ENCODE measurements around the gene EFHD1.
"Not testable (repeated sequence)": the region's sequence is repeated elsewhere in the genome, so short reads cannot be mapped to it uniquely, and the experiment has no call there.

Gene EFHD1

GRCh38 chr2:232688201-232688600 lies 54.8 kb downstream of the EFHD1 start:
- DNase-seq, result no peak
- Histone ChIP-seq H3K27ac (ENCODE audit: insufficient read depth, low read length, poor library complexity, severe bottlenecking) (no peak overlapping the region), H3K9me3 (ENCODE audit: control insufficient read depth, low read length) (no peaks in the 10 kb centered on the region), H3K4me1 (ENCODE audit: control insufficient read depth, insufficient read depth, low read length, poor library complexity, severe bottlenecking) (no peaks in the 10 kb centered on the region), H3K4me3 (ENCODE audit: insufficient read depth, low read depth, low read length, poor library complexity, severe bottlenecking) (no peak overlapping the region), H3K36me3 (ENCODE audit: control insufficient read depth, insufficient read depth, low read length) (no peaks in the 10 kb centered on the region), H3K27me3 (replicated peaks; ENCODE audit: control insufficient read depth, insufficient read depth, low read length, poor library complexity, severe bottlenecking) (no peaks in the 10 kb centered on the region)

- no peaks in the 10 kb centered on the region for H3K9me3 ChIP-seq (ENCODE audit: control insufficient read depth, low read length)
- DNase-seq, result no peak
- H3K4me3 ChIP-seq (ENCODE audit: insufficient read depth, low read depth, low read length, poor library complexity, severe bottlenecking), result no peak overlapping the region
- H3K36me3 ChIP-seq (ENCODE audit: control insufficient read depth, insufficient read depth, low read length), result no peaks in the 10 kb centered on the region
- H3K27ac ChIP-seq (ENCODE audit: insufficient read depth, low read length, poor library complexity, severe bottlenecking), result no peak overlapping the region
- no peaks in the 10 kb centered on the region for H3K4me1 ChIP-seq (ENCODE audit: control insufficient read depth, insufficient read depth, low read length, poor library complexity, severe bottlenecking)
- H3K27me3 ChIP-seq (replicated peaks; ENCODE audit: control insufficient read depth, insufficient read depth, low read length, poor library complexity, severe bottlenecking), result no peaks in the 10 kb centered on the region
Measured at GRCh38 chr2:232689152-232689910, 55.9 kb downstream of the EFHD1 start.

- not testable (repeated sequence) for H3K27ac ChIP-seq (ENCODE audit: insufficient read depth, low read length, poor library complexity, severe bottlenecking); H3K4me1 ChIP-seq (ENCODE audit: control insufficient read depth, insufficient read depth, low read length, poor library complexity, severe bottlenecking)
Measured at GRCh38 chr2:232691117-232691516, 57.7 kb downstream of the EFHD1 start.

GRCh38 chr2:232693344-232693743 lies 59.9 kb downstream of the EFHD1 start:
- Histone ChIP-seq H3K27me3 (replicated peaks; ENCODE audit: control insufficient read depth, insufficient read depth, low read length, poor library complexity, severe bottlenecking) (no peaks in the 10 kb centered on the region), H3K4me3 (ENCODE audit: insufficient read depth, low read depth, low read length, poor library complexity, severe bottlenecking) (no peak overlapping the region), H3K4me1 (ENCODE audit: control insufficient read depth, insufficient read depth, low read length, poor library complexity, severe bottlenecking) (peaks cover 4% of the 10 kb centered on the region), H3K9me3 (ENCODE audit: control insufficient read depth, low read length) (no peaks in the 10 kb centered on the region), H3K27ac (ENCODE audit: insufficient read depth, low read length, poor library complexity, severe bottlenecking) (no peak overlapping the region), H3K36me3 (ENCODE audit: control insufficient read depth, insufficient read depth, low read length) (no peaks in the 10 kb centered on the region)
- no peak for DNase-seq

More at GRCh38 chr2:232691117-232691516, 57.7 kb downstream of the EFHD1 start:
- H3K36me3 ChIP-seq (ENCODE audit: control insufficient read depth, insufficient read depth, low read length); H3K9me3 ChIP-seq (ENCODE audit: control insufficient read depth, low read length); H3K27me3 ChIP-seq (replicated peaks; ENCODE audit: control insufficient read depth, insufficient read depth, low read length, poor library complexity, severe bottlenecking); H3K4me3 ChIP-seq (ENCODE audit: insufficient read depth, low read depth, low read length, poor library complexity, severe bottlenecking); DNase-seq: not testable (repeated sequence)

- peak overlapping the region; percentile 91 for H3K27ac ChIP-seq (ENCODE audit: insufficient read depth, low read length, poor library complexity, severe bottlenecking)
- H3K9me3 ChIP-seq (ENCODE audit: control insufficient read depth, low read length), result no peaks in the 10 kb centered on the region
- H3K36me3 ChIP-seq (ENCODE audit: control insufficient read depth, insufficient read depth, low read length), result no peaks in the 10 kb centered on the region
- H3K27me3 ChIP-seq (replicated peaks; ENCODE audit: control insufficient read depth, insufficient read depth, low read length, poor library complexity, severe bottlenecking), result no peaks in the 10 kb centered on the region
- peak overlapping the region; percentile 81 for H3K4me3 ChIP-seq (ENCODE audit: insufficient read depth, low read depth, low read length, poor library complexity, severe bottlenecking)
- no peak for DNase-seq
- H3K4me1 ChIP-seq (ENCODE audit: control insufficient read depth, insufficient read depth, low read length, poor library complexity, severe bottlenecking), result peaks cover 14% of the 10 kb centered on the region
Measured at GRCh38 chr2:232696609-232697058, 63.2 kb downstream of the EFHD1 start.

- H3K4me1 ChIP-seq (ENCODE audit: control insufficient read depth, insufficient read depth, low read length, poor library complexity, severe bottlenecking), result peaks cover 14% of the 10 kb centered on the region
- H3K27ac ChIP-seq (ENCODE audit: insufficient read depth, low read length, poor library complexity, severe bottlenecking), result peak within 1 kb of the TSS; percentile 91
- no peaks in the 10 kb centered on the region for H3K36me3 ChIP-seq (ENCODE audit: control insufficient read depth, insufficient read depth, low read length)
- H3K27me3 ChIP-seq (replicated peaks; ENCODE audit: control insufficient read depth, insufficient read depth, low read length, poor library complexity, severe bottlenecking), result no peaks in the 10 kb centered on the region
- no peaks in the 10 kb centered on the region for H3K9me3 ChIP-seq (ENCODE audit: control insufficient read depth, low read length)
- DNase-seq, result peak; percentile 85 to 89 (median 86)
- peak within 1 kb of the TSS; percentile 81 for H3K4me3 ChIP-seq (ENCODE audit: insufficient read depth, low read depth, low read length, poor library complexity, severe bottlenecking)
Measured at GRCh38 chr2:232697059-232697806, 63.8 kb downstream of the EFHD1 start, which contains the start of gene GIGYF2. TSS of gene GIGYF2 (plus strand) at chr2:232697331. CDS start at chr2:232735198, 37,867 bp downstream.

- no peak for DNase-seq
- no peaks in the 10 kb centered on the region for H3K27me3 ChIP-seq (replicated peaks; ENCODE audit: control insufficient read depth, insufficient read depth, low read length, poor library complexity, severe bottlenecking)
- no peaks in the 10 kb centered on the region for H3K36me3 ChIP-seq (ENCODE audit: control insufficient read depth, insufficient read depth, low read length)
Measured at GRCh38 chr2:232697807-232698110, 64.4 kb downstream of the EFHD1 start.

GRCh38 chr2:232698556-232699091 lies 65.2 kb downstream of the EFHD1 start:
- no peaks in the 10 kb centered on the region for H3K9me3 ChIP-seq (ENCODE audit: control insufficient read depth, low read length)
- H3K36me3 ChIP-seq (ENCODE audit: control insufficient read depth, insufficient read depth, low read length), result no peaks in the 10 kb centered on the region
- H3K4me1 ChIP-seq (ENCODE audit: control insufficient read depth, insufficient read depth, low read length, poor library complexity, severe bottlenecking), result peaks cover 14% of the 10 kb centered on the region
- no peak overlapping the region for H3K27ac ChIP-seq (ENCODE audit: insufficient read depth, low read length, poor library complexity, severe bottlenecking)
- H3K4me3 ChIP-seq (ENCODE audit: insufficient read depth, low read depth, low read length, poor library complexity, severe bottlenecking), result no peak overlapping the region
- H3K27me3 ChIP-seq (replicated peaks; ENCODE audit: control insufficient read depth, insufficient read depth, low read length, poor library complexity, severe bottlenecking), result no peaks in the 10 kb centered on the region
- DNase-seq, result no peak

More at GRCh38 chr2:232697807-232698110, 64.4 kb downstream of the EFHD1 start:
- Histone ChIP-seq H3K4me1 (ENCODE audit: control insufficient read depth, insufficient read depth, low read length, poor library complexity, severe bottlenecking) (peaks cover 14% of the 10 kb centered on the region), H3K4me3 (ENCODE audit: insufficient read depth, low read depth, low read length, poor library complexity, severe bottlenecking) (peak overlapping the region; percentile 81), H3K27ac (ENCODE audit: insufficient read depth, low read length, poor library complexity, severe bottlenecking) (peak overlapping the region; percentile 91), H3K9me3 (ENCODE audit: control insufficient read depth, low read length) (no peaks in the 10 kb centered on the region)

GRCh38 chr2:232699110-232699509 lies 65.7 kb downstream of the EFHD1 start:
- H3K9me3 ChIP-seq (ENCODE audit: control insufficient read depth, low read length), result no peaks in the 10 kb centered on the region
- peaks cover 14% of the 10 kb centered on the region for H3K4me1 ChIP-seq (ENCODE audit: control insufficient read depth, insufficient read depth, low read length, poor library complexity, severe bottlenecking)
- no peaks in the 10 kb centered on the region for H3K36me3 ChIP-seq (ENCODE audit: control insufficient read depth, insufficient read depth, low read length)
- H3K27ac ChIP-seq (ENCODE audit: insufficient read depth, low read length, poor library complexity, severe bottlenecking), result no peak overlapping the region
- H3K4me3 ChIP-seq (ENCODE audit: insufficient read depth, low read depth, low read length, poor library complexity, severe bottlenecking), result no peak overlapping the region
- H3K27me3 ChIP-seq (replicated peaks; ENCODE audit: control insufficient read depth, insufficient read depth, low read length, poor library complexity, severe bottlenecking), result no peaks in the 10 kb centered on the region
- no peak for DNase-seq

GRCh38 chr2:232700154-232700553 lies 66.8 kb downstream of the EFHD1 start:
- Histone ChIP-seq H3K9me3 (ENCODE audit: control insufficient read depth, low read length) (no peaks in the 10 kb centered on the region), H3K27me3 (replicated peaks; ENCODE audit: control insufficient read depth, insufficient read depth, low read length, poor library complexity, severe bottlenecking) (no peaks in the 10 kb centered on the region), H3K27ac (ENCODE audit: insufficient read depth, low read length, poor library complexity, severe bottlenecking) (no peak overlapping the region), H3K4me1 (ENCODE audit: control insufficient read depth, insufficient read depth, low read length, poor library complexity, severe bottlenecking) (peaks cover 14% of the 10 kb centered on the region), H3K36me3 (ENCODE audit: control insufficient read depth, insufficient read depth, low read length) (peaks cover 4% of the 10 kb centered on the region), H3K4me3 (ENCODE audit: insufficient read depth, low read depth, low read length, poor library complexity, severe bottlenecking) (no peak overlapping the region)
- no peak for DNase-seq

All from effector memory CD4-positive, alpha-beta T cell (primary cell).